Gastrocnemius medialis (tissue), 4 donors: ENCODE data around the gene S100A8.

Source experiments
- CTCF ChIP-seq, 5 experiments: fragments of 450-650 bp in 3 of 5; fragments of 200-600 bp in 2 of 5; sonication (generic) in 2 of 5; IDR thresholded peaks in 4 of 5; conservative IDR thresholded peaks in 1 of 5; 1 replicate in 4 of 5; 2 replicates in 1 of 5; pipeline ENCODE4 v1.5.1; 2016 to 2019; ENCODE audit warnings: antibody characterized with exemption in 5 of 5, mild to moderate bottlenecking in 3 of 5, moderate library complexity in 3 of 5
- POLR2A ChIP-seq, 2 donors: fragments of 450-650 bp; IDR thresholded peaks; one replicate each; pipeline ENCODE4 v1.6.1; 2017; ENCODE audit warnings: antibody characterized with exemption in 2 of 2, mild to moderate bottlenecking in 2 of 2, moderate library complexity in 2 of 2

- TF ChIP-seq POLR2A (IDR thresholded peaks at IDR 0.05), result no peak
- TF ChIP-seq CTCF (IDR thresholded peaks at IDR 0.05 in 4 of 5, conservative IDR thresholded peaks at IDR 0.05 in 1 of 5), result no peak
These were observed 3.5 kb upstream of the S100A8 start for GRCh38 chr1:153394391-153394790.
